Activated CD4-positive, alpha-beta T cell treated with anti-CD3 and anti-CD28 coated beads, Interleukin-2, amount 10 ng/mL, durations not matched to agents 24 days and 14 days (primary cell): ENCODE measurements around the gene ELOA. TPM values are rescaled to one million over a fixed set of nuclear protein-coding genes. Genes with fewer than 3 reads are reported as not detected.
A peak's percentile ranks its signal among the peaks of the same experiment; 100 is the strongest.

Experiments
- DNase-seq: peaks from one replicate; pipeline ENCODE4 v3.0.0; 2022
- H3K27ac Mint-ChIP-seq: one replicate; pipeline ENCODE4 v1.8.0; 2022; ENCODE audit warnings: mild to moderate bottlenecking, mixed read lengths
- H3K27me3 Mint-ChIP-seq: one replicate; pipeline ENCODE4 v1.8.0; 2022; ENCODE audit warnings: mixed read lengths
- H3K36me3 Mint-ChIP-seq: one replicate; pipeline ENCODE4 v1.8.0; 2022; ENCODE audit warnings: low read depth, mild to moderate bottlenecking, mixed read lengths
- H3K4me1 Mint-ChIP-seq: one replicate; pipeline ENCODE4 v1.8.0; 2021; ENCODE audit warnings: mixed read lengths
- H3K4me3 Mint-ChIP-seq: one replicate; pipeline ENCODE4 v1.8.0; 2022; ENCODE audit warnings: mild to moderate bottlenecking, moderate library complexity, mixed read lengths
- H3K9me3 Mint-ChIP-seq: one replicate; pipeline ENCODE4 v1.8.0; 2021; ENCODE audit warnings: mixed read lengths
- intact Hi-C: fragments of 100-400 bp; cut with micrococcal nuclease; formaldehyde crosslinking; loops from one replicate; pipeline ENCODE4 v1.15.1; 2023
- total RNA-seq: library from RNA; stranded (reverse); gene quantifications from 2 replicates; pipeline ENCODE4 v1.2.3, GENCODE V29; 2022

Gene ELOA
- total RNA-seq, result 51.9 and 54.3 TPM in 2 replicates

DNA sequence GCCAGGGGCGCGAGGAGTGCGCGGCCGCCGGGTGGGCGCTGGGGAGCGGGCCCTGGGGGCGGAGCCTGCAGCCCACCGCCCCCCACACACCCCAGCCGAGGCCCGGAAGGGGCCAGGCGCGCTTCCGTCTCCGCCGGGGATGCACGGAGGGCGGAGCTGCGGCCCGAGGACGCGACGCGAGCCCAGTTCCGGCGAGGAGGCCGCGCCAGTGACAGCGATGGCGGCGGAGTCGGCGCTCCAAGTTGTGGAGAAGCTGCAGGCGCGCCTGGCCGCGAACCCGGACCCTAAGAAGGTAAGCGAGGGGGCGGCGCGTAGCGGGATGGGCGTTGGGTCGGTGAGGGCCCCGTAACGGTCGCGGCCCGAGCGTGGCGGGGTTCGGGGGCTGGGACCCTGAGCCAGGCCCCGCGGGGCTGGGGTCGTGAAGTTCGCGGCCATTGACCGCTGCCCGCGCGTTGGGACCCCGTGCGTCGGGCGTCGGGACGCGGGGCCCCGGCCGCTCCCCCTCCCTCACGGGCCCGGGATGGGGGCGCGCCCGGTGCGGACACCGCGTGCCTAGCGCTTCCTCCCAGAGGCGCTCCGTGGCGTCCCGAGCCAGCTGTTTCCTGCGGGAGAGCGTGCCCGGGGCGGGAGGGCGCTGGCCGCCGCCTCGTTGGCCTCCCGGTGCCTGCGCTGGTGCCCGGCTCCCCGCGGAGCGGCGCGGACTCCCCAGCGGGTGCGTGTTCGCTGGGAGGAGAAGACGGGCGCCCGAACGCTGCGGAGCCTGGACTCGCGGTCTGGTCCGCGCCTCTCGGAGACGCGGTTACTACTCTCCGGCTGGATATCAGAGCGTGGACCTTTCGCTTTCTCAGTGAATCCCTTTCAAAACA is at the start of gene ELOA:
Gene ELOA, plus strand, starts transcription at position 185 of the 866 bp plus-strand sequence. Its CDS starts 33 bp downstream, at position 218.
- H3K27me3 Mint-ChIP-seq, result no peaks in the 10 kb centered on the region
- peaks cover 22% of the 10 kb centered on the region for H3K36me3 Mint-ChIP-seq
- H3K27ac Mint-ChIP-seq, result peak within 1 kb of the TSS; percentile 90
- peak; percentile 95 for DNase-seq
- peaks cover 41% of the 10 kb centered on the region for H3K4me1 Mint-ChIP-seq
- H3K4me3 Mint-ChIP-seq, result peak within 1 kb of the TSS; percentile 91
- intact Hi-C loops, result loop anchor here (1.0 to 10.0 kb wide), 3 partner anchors 43 to 189 kb away; partner anchors contain the start of genes ID3 and RPL11
- H3K9me3 Mint-ChIP-seq, result no peaks in the 10 kb centered on the region

DNA sequence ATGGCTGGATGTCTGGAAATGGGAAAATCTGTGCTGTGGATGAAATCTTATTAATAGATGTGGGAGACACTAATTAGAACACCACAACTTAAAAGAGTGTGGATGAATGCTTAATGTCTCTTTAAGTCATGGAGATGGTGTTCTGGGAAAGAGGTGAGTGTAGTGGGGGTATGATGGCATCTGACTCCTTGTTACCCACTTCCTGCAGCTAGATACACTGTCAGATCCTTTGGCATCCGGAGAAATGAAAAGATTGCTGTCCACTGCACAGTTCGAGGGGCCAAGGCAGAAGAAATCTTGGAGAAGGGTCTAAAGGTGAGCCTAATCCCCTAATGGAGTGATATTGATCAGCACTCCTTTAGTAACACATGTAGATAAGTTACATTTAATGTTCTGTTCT is 49.7 kb upstream of the ELOA start:
- H3K4me1 Mint-ChIP-seq, result peaks cover 46% of the 10 kb centered on the region
- H3K27ac Mint-ChIP-seq, result peak overlapping the region; percentile 97
- no peak for DNase-seq
- H3K4me3 Mint-ChIP-seq, result peak overlapping the region; percentile 97
- intact Hi-C loops, result loop anchor here (10.0 kb wide), 1 partner anchor 329 kb away; the partner anchor contains the start of gene ZNF436
- H3K9me3 Mint-ChIP-seq, result no peaks in the 10 kb centered on the region
- peaks cover 71% of the 10 kb centered on the region for H3K36me3 Mint-ChIP-seq
- H3K27me3 Mint-ChIP-seq, result no peaks in the 10 kb centered on the region

DNA sequence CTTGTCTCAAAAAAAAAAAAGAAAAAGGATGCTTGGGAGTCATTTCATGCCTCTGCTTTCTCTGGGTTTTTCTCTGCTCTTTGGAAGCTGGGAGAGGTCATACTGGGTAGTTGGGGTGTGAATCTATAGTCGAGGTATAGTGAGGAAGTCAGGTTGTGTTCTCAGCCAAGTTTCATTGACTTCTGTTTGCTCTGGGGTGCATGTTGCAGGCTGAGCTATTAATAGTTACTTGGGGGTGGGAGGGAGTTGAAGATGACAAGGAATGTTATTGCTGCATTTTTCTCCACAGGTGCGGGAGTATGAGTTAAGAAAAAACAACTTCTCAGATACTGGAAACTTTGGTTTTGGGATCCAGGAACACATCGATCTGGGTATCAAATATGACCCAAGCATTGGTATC is 48.9 kb upstream of the ELOA start:
- intact Hi-C loops, result loop anchor here (10.0 kb wide), 1 partner anchor 330 kb away; the partner anchor contains the start of gene ZNF436
- no peak for DNase-seq
- Mint-ChIP-seq H3K4me1 (peaks cover 49% of the 10 kb centered on the region), H3K36me3 (peaks cover 77% of the 10 kb centered on the region), H3K9me3 (no peaks in the 10 kb centered on the region), H3K27ac (peak overlapping the region; percentile 97), H3K27me3 (no peaks in the 10 kb centered on the region), H3K4me3 (peak overlapping the region; percentile 97)

GRCh38 chr1:23695667-23696066 is 47.6 kb upstream of the ELOA start:
- no peak overlapping the region for H3K27ac Mint-ChIP-seq
- DNase-seq, result no peak
- H3K9me3 Mint-ChIP-seq, result no peaks in the 10 kb centered on the region
- H3K4me3 Mint-ChIP-seq, result peak overlapping the region; percentile 97
- H3K27me3 Mint-ChIP-seq, result no peaks in the 10 kb centered on the region
- peaks cover 57% of the 10 kb centered on the region for H3K4me1 Mint-ChIP-seq
- intact Hi-C loops, result loop anchor here (10.0 kb wide), 1 partner anchor 331 kb away; the partner anchor contains the start of gene ZNF436
- peaks cover 89% of the 10 kb centered on the region for H3K36me3 Mint-ChIP-seq

DNA sequence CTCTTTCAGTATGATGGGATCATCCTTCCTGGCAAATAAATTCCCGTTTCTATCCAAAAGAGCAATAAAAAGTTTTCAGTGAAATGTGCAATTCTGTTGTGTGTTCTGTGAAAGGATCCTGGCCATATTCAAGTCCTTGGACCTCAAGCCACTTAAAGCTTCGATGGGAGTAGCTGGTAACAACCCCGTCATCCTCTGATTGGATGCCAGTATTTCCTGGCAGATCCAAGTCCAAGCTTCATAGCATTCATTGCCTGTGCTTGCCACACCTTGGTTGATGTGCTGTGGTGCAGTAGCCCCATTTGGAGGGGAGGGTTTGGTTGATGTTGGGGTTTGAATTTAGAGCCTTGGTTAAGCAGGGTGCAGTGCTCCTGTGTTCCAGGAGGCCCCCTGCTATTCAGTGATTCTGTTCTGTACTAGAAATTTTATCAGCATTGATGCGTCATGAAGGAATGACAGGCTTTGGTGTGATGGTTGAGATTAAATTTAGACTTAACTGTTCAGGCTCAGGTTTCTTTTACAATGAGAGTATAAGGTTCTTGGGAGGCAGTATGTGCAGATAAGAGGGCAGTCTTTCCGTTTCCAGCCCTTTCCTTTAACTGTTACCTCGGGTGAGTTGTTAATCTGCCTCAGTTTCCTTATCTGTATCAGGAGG is 46.8 kb upstream of the ELOA start:
- Mint-ChIP-seq H3K4me3 (peak overlapping the region; percentile 52), H3K27me3 (no peaks in the 10 kb centered on the region), H3K36me3 (peaks cover 96% of the 10 kb centered on the region), H3K4me1 (peaks cover 57% of the 10 kb centered on the region), H3K9me3 (no peaks in the 10 kb centered on the region), H3K27ac (no peak overlapping the region)
- DNase-seq, result no peak
- intact Hi-C loops, result loop anchor here (10.0 kb wide), 1 partner anchor 332 kb away; the partner anchor contains the start of gene ZNF436

- no peaks in the 10 kb centered on the region for H3K27me3 Mint-ChIP-seq
- no peak overlapping the region for H3K4me3 Mint-ChIP-seq
- intact Hi-C loops, result loop anchor here (10.0 kb wide), 1 partner anchor 334 kb away; the partner anchor contains the start of gene ZNF436
- DNase-seq, result no peak
- H3K36me3 Mint-ChIP-seq, result peaks cover 88% of the 10 kb centered on the region
- peaks cover 46% of the 10 kb centered on the region for H3K4me1 Mint-ChIP-seq
- peak overlapping the region; percentile 18 for H3K27ac Mint-ChIP-seq
- H3K9me3 Mint-ChIP-seq, result no peaks in the 10 kb centered on the region
These were observed 44.8 kb upstream of the ELOA start for GRCh38 chr1:23698466-23698865.

DNA sequence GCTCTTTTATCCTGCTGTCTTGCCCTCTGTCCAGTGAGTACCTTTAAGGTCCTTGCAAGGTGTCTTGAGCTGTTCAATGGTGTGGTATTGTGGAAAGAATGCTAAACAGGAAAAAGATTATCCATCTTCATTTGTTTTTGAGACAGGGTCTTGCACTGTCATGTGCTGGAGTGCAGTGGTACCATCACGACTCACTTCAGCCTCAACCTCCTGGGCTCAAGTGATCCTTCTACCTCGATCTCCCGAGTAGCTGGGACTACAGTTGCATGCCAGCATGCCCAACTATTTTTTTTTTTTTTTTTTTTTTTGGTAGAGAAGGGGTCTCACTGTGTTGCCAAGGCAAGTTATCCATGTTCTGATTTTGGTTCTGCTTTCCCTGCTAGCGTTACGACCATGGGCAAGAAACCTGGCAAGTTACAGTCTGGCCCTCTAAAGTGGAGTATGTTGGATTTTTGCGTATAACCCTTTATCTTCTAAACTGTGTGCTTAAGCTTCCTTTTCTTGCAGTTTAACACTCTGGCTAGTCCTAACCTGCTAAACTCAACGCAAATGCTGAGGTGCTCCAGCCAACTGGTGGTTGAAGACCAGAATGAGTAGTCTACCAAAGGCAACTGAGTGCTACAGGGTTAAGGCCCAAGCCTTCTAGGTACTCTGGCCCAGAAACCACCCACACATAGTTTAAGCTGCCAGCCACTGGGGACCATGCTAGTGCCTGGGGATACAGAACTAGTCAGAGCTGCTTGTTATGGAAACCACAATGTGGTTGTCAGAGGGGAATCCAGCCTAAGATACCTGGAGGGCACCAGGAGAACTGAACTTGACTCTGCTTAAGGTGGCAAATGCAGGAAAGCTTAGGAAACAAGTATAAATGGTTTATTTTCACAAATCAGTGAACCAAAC is 43.7 kb upstream of the ELOA start:
- H3K36me3 Mint-ChIP-seq, result peaks cover 80% of the 10 kb centered on the region
- no peak overlapping the region for H3K27ac Mint-ChIP-seq
- no peak for DNase-seq
- H3K4me1 Mint-ChIP-seq, result peaks cover 37% of the 10 kb centered on the region
- no peak overlapping the region for H3K4me3 Mint-ChIP-seq
- no peaks in the 10 kb centered on the region for H3K27me3 Mint-ChIP-seq
- H3K9me3 Mint-ChIP-seq, result no peaks in the 10 kb centered on the region
- intact Hi-C loops, result loop anchor here (2.0 to 10.0 kb wide), 2 partner anchors 45 to 335 kb away; partner anchors contain the start of gene ZNF436

DNA sequence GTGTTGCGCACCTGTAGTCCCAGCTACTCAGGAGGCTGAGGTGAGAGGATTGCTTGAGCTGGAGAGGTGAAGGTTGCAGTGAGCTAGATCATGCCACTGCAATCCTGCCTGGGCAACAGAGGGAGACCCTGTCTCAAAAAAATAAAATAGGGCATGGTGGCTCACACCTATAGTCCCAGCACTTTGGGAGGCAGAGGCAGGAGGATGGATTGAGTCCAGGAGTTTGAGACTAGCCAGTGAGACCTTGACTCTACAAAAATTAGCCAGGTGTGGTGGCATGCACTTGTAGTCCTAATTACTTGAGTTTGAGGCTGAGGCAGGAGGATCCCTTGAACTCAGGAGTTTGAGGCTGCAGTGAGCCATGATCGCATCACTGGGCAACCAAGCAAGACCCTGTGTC is 42.0 kb upstream of the ELOA start:
- H3K27ac Mint-ChIP-seq, result no peak overlapping the region
- H3K27me3 Mint-ChIP-seq, result no peaks in the 10 kb centered on the region
- DNase-seq, result no peak
- H3K9me3 Mint-ChIP-seq, result no peaks in the 10 kb centered on the region
- H3K4me3 Mint-ChIP-seq, result no peak overlapping the region
- intact Hi-C loops, result loop anchor here (2.0 kb wide), 1 partner anchor 43 kb away; no protein-coding TSS in a partner anchor
- H3K36me3 Mint-ChIP-seq, result peaks cover 64% of the 10 kb centered on the region
- H3K4me1 Mint-ChIP-seq, result peaks cover 22% of the 10 kb centered on the region

- H3K27ac Mint-ChIP-seq, result no peak overlapping the region
- no peaks in the 10 kb centered on the region for H3K9me3 Mint-ChIP-seq
- no peak for DNase-seq
- no peak overlapping the region for H3K4me3 Mint-ChIP-seq
- peaks cover 18% of the 10 kb centered on the region for H3K4me1 Mint-ChIP-seq
- H3K27me3 Mint-ChIP-seq, result no peaks in the 10 kb centered on the region
- peaks cover 57% of the 10 kb centered on the region for H3K36me3 Mint-ChIP-seq
- intact Hi-C loops, result loop anchor here (2.0 kb wide), 1 partner anchor 43 kb away; no protein-coding TSS in a partner anchor
These were observed 41.3 kb upstream of the ELOA start for GRCh38 chr1:23701996-23702395.

DNA sequence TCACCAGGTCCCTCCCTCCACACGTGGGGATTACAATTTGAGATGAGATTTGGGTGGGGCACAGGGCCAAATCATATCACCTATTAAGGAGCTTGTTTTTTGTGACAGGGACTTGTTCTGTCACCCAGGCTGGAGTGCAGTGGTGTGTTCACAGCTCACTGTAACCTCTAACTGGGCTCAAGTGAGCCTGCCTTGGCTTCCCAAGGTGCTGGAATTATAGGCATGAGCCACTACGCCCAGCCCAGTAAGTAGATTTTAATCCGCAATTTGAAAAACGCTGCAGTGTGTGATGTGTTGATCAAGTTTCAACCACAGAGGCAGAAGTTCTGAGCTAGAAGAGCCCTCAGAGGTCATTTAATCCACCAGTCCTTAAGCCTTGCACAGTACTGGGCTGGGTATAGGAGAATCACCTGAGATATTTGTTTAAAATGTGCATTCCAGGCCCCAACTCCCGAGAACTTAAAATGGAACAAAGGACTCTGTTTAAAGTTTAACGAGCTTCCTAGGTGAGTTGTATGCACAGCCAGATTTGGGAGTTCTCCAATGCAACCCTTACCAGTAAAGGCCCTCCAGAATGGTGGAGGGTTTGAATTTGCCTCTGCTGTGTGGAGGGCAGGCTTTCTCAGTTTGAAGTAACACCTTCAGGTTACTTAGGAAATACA is 38.3 kb upstream of the ELOA start:
- no peak for DNase-seq
- no peaks in the 10 kb centered on the region for H3K9me3 Mint-ChIP-seq
- no peak overlapping the region for H3K4me3 Mint-ChIP-seq
- H3K36me3 Mint-ChIP-seq, result peaks cover 40% of the 10 kb centered on the region
- H3K27me3 Mint-ChIP-seq, result no peaks in the 10 kb centered on the region
- H3K27ac Mint-ChIP-seq, result no peak overlapping the region
- H3K4me1 Mint-ChIP-seq, result peaks cover 12% of the 10 kb centered on the region
- intact Hi-C loops, result no loop called here

DNA sequence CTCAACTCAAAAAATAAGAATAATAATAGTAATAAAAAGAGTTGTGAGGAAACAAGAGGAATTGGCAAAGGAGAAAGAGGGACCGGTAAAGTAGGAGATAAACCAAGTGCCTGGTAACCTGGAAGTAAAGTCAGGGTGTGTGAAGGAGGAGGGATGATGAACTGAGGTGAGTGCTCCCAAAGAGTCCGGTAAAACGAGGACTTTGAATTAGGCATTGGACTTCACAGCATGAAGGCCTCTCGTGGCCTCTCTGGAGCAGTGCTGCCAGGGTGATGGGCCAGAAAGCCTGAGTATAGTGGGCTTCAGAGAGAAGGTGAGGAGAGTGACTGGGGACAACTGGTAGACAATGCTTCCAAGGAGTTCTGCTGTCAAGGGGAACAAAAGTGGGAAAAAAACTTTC is 34.0 kb upstream of the ELOA start:
- H3K36me3 Mint-ChIP-seq, result peaks cover 19% of the 10 kb centered on the region
- intact Hi-C loops, result no loop called here
- no peak for DNase-seq
- peaks cover 9% of the 10 kb centered on the region for H3K4me1 Mint-ChIP-seq
- H3K27me3 Mint-ChIP-seq, result no peaks in the 10 kb centered on the region
- H3K9me3 Mint-ChIP-seq, result no peaks in the 10 kb centered on the region
- peak overlapping the region; percentile 16 for H3K27ac Mint-ChIP-seq
- no peak overlapping the region for H3K4me3 Mint-ChIP-seq

GRCh38 chr1:23718482-23718881 is 24.8 kb upstream of the ELOA start:
- H3K9me3 Mint-ChIP-seq, result no peaks in the 10 kb centered on the region
- peaks cover 1% of the 10 kb centered on the region for H3K36me3 Mint-ChIP-seq
- H3K27me3 Mint-ChIP-seq, result no peaks in the 10 kb centered on the region
- H3K4me3 Mint-ChIP-seq, result no peak overlapping the region
- H3K4me1 Mint-ChIP-seq, result peaks cover 20% of the 10 kb centered on the region
- intact Hi-C loops, result no loop called here
- no peak overlapping the region for H3K27ac Mint-ChIP-seq
- no peak for DNase-seq
